GM18511 (cell line): ENCODE data around the gene ARHGEF4.

ENCODE experiments used
- ATAC-seq: cut with Tn5 transposase; IDR thresholded peaks from one replicate; pipeline ENCODE4 v1.9.1; 2021; ENCODE audit warnings: mild to moderate bottlenecking, moderate library complexity; ENCODE audit not compliant: unreplicated experiment

The ARHGEF4 gene

GRCh38 chr2:131035112-131035825 lies 198.6 kb downstream of the ARHGEF4 start:
- ATAC-seq, result no peak

- no peak for ATAC-seq
These were observed 199.1 kb downstream of the ARHGEF4 start for GRCh38 chr2:131035826-131036231.

DNA sequence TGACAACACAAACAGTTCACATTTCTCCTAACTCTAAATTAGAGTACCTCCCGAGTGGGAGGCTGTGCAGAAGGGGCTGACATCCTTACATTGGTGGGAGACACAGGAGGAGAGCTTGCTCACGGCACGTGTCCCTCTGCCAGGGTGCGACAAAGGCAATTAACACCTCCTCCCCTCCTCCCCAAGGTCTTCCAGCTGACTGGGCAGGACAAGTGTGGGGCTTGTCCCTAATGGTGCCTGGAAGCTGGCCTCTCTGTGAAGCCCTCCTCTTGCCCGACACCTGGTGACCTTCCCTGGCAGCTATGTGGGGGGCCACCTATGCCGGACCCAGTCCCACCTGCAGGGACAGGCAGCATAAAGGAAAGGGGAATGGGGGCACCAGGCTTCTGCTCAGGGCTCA lies 199.6 kb downstream of the ARHGEF4 start:
- ATAC-seq, result no peak

- ATAC-seq, result no peak
These were observed 200.1 kb downstream of the ARHGEF4 start for GRCh38 chr2:131036696-131037397.

DNA sequence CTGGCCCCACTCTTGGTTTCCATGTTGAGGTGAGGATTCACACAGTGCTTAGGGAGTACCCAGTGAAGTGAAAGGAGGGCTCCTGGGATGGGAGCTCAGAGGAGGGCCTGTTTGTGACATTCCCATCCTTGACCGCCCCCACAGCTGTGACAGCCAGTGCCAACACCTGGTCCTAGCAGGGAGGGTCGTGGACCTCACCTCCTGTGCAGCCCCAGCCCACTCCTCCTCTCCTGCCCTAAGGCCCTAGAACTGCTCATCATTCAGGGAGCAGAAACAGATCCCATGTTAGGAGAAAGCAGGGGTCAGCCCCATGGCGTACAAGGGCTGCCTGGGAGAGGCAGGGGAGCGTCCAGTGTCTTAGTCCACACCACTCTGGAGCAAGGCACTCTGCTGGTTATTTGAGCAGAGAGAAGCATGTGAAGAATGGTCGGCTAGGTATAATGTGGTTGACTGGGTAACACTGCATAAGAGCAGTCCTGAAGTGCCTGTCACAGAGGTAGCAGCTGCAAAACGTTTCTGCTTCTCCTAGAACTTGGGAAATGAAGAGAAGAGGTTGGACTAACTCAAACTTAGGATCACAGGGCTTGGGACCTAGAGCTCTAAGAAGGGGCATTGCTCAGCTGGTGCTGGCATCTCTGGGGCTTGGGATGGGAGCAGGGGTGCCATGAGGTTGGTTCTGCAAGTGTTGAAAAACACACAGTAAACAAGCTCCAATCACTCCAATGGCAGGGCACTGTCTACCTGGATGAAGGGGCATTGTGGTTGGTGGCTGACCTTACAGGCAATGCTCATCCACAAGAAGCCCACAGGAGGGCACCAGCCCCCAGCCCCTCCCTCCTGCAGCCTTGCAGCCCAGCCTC lies 200.9 kb downstream of the ARHGEF4 start:
- ATAC-seq, result no peak

DNA sequence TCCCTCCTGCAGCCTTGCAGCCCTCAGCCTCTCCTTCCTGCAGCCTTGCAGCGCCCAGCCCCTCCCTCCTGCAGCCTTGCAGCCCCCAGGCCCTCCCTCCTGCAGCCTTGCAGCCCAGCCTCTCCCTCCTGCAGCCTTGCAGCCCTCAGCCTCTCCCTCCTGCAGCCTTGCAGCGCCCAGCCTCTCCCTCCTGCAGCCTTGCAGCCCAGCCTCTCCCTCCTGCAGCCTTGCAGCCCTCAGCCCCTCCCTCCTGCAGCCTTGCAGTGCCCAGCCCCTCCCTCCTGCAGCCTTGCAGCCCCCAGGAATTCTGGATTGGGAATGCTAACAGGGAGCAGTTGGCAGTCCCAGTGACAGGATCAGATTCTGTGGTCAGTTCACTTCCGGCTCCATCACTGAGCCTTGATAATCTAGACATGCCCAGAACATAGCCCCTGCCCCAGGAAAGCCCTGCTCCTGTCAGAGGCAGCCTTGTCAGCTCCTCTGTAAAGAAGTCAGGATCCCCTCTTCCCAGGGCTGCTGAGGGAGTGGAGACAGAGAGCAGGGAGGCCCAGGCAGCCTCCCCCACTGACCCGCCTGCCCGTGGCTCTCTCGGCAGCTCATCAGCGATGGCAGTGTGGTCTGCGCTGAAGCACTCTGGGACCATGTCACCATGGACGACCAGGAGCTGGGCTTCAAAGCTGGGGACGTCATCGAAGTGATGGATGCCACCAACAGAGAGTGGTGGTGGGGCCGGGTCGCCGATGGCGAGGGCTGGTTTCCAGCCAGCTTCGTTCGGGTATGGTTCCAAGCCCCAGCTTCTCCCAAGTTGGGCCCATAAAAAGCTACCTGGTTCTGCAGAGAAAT lies 201.8 kb downstream of the ARHGEF4 start:
- ATAC-seq, result no peak

DNA sequence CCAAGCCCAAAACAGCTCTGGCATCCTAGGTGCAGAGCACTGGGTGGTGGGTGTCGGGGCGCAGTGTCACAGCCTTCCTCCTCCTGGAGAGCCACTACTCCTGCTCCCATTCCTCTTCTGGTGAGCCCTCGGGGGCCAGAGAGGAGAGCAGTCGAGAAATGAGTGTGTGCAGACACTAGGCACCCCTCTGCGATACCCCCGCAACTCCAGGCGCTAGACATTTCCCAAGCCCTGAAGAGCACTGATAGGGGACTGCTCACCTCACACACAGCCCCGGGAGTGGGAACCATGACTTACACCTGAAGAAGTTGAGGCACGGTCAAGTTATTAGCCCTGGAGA lies 202.4 kb downstream of the ARHGEF4 start:
- ATAC-seq, result no peak

DNA sequence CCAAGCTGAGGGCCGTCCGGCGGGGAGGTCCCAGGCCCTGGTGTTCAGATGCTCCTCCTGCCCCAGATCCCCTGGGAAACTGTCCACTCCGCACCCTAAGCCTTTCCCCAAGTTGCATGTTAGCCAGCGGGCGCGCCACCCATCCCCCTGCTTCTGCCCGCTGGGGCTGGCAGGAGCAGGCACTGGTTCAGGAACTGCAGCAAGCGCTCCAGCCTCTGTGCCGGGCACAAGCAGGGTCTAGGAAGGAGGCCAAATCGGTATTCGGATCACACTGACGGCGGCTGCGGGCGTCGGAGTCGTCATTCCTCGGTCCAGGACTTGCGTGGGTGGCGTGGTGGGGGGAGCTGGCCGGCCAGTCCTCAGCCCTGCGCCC lies 202.8 kb downstream of the ARHGEF4 start:
- no peak for ATAC-seq

DNA sequence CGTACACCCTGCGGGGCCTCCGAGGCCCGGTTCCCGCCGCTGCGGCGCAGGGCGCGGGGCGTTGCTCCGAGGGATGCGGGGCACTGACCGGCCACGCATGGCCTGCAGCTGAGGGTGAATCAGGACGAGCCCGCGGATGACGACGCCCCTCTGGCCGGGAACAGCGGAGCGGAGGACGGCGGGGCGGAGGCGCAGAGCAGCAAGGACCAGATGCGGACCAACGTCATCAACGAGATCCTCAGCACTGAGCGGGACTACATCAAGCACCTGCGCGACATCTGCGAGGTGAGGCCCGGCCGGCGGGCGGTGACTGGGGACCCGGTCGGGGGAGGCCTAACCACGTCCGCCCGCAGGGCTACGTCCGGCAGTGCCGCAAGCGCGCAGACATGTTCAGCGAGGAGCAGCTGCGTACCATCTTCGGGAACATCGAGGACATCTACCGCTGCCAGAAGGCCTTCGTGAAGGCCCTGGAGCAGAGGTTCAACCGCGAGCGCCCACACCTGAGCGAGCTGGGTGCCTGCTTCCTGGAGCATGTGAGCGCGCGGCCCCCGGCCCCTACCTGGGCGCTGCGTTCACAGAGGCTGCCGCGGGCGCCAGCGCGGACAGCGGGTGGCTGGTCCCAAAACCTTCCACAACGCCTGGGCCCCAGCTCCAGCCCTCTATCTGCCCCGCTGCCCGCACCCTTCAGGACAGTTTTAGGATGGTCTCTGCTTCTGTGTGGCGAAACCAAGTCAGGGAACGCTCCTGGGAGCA lies 203.4 kb downstream of the ARHGEF4 start:
- ATAC-seq, result no peak

- no peak for ATAC-seq
These were observed 204.1 kb downstream of the ARHGEF4 start for GRCh38 chr2:131040661-131041401.

GRCh38 chr2:131041402-131042147 lies 204.9 kb downstream of the ARHGEF4 start:
- ATAC-seq, result no peak

GRCh38 chr2:131042148-131042775 lies 205.5 kb downstream of the ARHGEF4 start:
- ATAC-seq, result no peak

DNA sequence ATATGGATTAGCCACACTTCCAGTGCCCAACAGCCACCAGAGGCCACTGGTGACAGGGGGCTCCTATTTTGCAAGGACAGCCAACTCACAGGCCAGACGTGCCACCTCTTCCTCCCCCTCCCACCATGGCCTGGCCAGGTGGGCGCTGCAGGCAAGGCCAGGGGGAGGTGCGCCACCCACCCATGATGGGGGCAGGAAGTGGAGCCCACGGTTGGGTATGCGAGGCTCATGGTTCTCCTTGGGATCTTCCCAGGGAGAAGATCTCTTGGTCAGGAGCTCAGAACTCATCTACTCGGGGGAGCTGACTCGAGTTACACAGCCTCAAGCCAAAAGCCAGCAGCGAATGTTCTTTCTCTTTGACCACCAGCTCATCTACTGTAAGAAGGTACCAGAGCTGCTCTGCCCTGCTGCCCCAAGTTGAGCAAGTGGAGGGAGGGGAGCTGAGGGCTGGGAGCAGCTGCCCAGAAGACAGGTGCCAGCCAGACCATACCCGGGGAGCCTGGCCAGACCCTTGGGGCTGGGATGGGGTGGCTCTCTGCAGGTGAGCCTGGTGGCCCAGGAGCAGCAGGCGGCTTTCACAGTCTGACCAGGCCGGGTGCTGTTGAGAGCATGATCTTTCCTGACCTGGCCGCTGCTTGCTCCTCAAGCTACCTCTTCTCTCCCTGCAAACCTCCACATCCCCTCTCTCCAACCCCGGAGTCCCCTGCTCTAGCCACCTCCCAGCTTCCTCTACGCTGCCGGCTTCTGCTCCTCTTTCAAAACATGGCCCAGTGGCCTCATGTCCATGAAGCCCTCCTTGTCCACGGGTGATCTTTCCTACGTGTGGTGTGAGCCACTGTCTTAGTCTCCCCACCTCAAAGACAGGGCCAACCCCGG lies 206.7 kb downstream of the ARHGEF4 start:
- no peak for ATAC-seq

DNA sequence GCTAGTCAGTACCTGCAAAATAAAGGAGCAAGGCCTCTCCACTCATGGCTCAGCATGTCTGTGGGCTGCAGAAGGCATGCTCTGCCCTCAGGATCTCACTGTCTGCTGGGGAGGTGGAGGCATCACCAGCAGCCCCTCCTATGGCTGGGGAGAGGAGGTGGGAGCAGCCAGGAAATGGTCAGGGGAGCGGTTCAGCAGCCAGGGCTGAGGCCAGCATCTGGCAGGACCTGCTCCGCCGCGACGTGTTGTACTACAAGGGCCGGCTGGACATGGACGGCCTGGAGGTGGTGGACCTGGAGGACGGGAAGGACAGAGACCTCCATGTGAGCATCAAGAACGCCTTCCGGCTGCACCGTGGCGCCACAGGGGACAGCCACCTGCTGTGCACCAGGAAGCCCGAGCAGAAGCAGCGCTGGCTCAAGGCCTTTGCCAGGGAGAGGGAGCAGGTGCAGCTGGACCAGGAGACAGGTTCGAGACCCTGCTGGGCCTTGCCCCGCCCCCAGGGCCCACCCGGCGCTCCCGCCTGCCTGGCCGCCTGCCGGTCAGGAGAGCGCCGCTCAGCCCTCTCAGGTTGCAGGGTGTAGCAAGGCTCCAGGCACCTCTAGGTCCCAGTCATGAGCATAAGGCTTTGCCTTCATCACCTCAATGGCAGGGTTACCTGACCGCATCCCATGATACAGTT lies 207.5 kb downstream of the ARHGEF4 start:
- no peak for ATAC-seq

- no peak for ATAC-seq
These were observed 208.0 kb downstream of the ARHGEF4 start for GRCh38 chr2:131044757-131045150.

GRCh38 chr2:131045286-131046027 lies 208.7 kb downstream of the ARHGEF4 start:
- no peak for ATAC-seq
